NCI-H82 treated with DMSO at 0.1 percent for 48 hours (cell line): Measurements from ENCODE around the gene QRICH1.

ENCODE experiments used
- DNase-seq: peaks from one replicate; lab custom pipeline; 2025; ENCODE audit not compliant: unreplicated experiment; lab: John Stamatoyannopoulos, UW

Gene QRICH1

GRCh38 chr3:48999085-48999858 is 94.6 kb downstream of the QRICH1 start:
- no peak for DNase-seq

- no peak for DNase-seq
These were observed 95.9 kb downstream of the QRICH1 start for GRCh38 chr3:48997714-48998637.

GRCh38 chr3:48997102-48997635 is 96.7 kb downstream of the QRICH1 start:
- DNase-seq: no peak

GRCh38 chr3:48996640-48997039 is 97.2 kb downstream of the QRICH1 start:
- DNase-seq: no peak

- DNase-seq: no peak
These were observed 100.0 kb downstream of the QRICH1 start for GRCh38 chr3:48993834-48994233.

GRCh38 chr3:48991851-48992545 is 101.9 kb downstream of the QRICH1 start:
- no peak for DNase-seq

- no peak for DNase-seq
These were observed 103.0 kb downstream of the QRICH1 start for GRCh38 chr3:48990636-48991469.

- DNase-seq: peak; percentile 5
These were observed 103.9 kb downstream of the QRICH1 start, which contains the start of gene P4HTM for GRCh38 chr3:48989796-48990635. P4HTM (plus strand) TSS chr3:48990241; CDS start chr3:48990257, 16 bp downstream.

GRCh38 chr3:48989126-48989795 is 104.6 kb downstream of the QRICH1 start:
- DNase-seq: no peak

- DNase-seq: no peak
These were observed 108.0 kb downstream of the QRICH1 start for GRCh38 chr3:48985831-48986376.

GRCh38 chr3:48984663-48985062 is 109.2 kb downstream of the QRICH1 start:
- DNase-seq: no peak

- DNase-seq: no peak
These were observed 110.8 kb downstream of the QRICH1 start for GRCh38 chr3:48983096-48983495.

- no peak for DNase-seq
These were observed 111.2 kb downstream of the QRICH1 start for GRCh38 chr3:48982686-48983085.

- DNase-seq: no peak
These were observed 111.9 kb downstream of the QRICH1 start for GRCh38 chr3:48982016-48982415.

GRCh38 chr3:48980295-48980694 is 113.6 kb downstream of the QRICH1 start:
- DNase-seq: no peak
